Bronchial epithelial cell (primary cell): ENCODE data around the gene WDFY3. TPM values are rescaled to one million over a fixed set of nuclear protein-coding genes. Genes with fewer than 3 reads are reported as not detected.

Experiments used
- DNase-seq: peaks from one replicate; pipeline ENCODE4 v3.0.0-alpha.2; 2010; ENCODE audit warnings: low read depth
- FAIRE-seq: peaks from 2 replicates; lab custom pipeline; 2011; peaks lifted over from hg19 to GRCh38; lab: Jason Lieb, UNC
- H3K27me3 ChIP-seq: 2 replicates; pipeline ENCODE4 v1.5.1; 2011; ENCODE audit warnings: low read length; ENCODE audit not compliant: control insufficient read depth, insufficient read depth
- H3K36me3 ChIP-seq: 2 replicates; pipeline ENCODE4 v1.5.1; 2011; ENCODE audit warnings: low read length; ENCODE audit not compliant: control insufficient read depth, insufficient read depth
- H3K4me3 ChIP-seq: 2 replicates; pipeline ENCODE4 v1.5.1; 2011; ENCODE audit warnings: mild to moderate bottlenecking, low read depth, low read length, control low read depth
- CTCF ChIP-seq: IDR thresholded peaks from 2 replicates; pipeline ENCODE4 v1.5.1; 2011; ENCODE audit warnings: mild to moderate bottlenecking, moderate library complexity, low read length, control low read depth, inconsistent platforms; ENCODE audit not compliant: insufficient read depth, severe bottlenecking
- total RNA-seq: library from RNA; depleted of rRNA; stranded (reverse); fragments of >200 nt; gene quantifications from 2 replicates; pipeline ENCODE4 v1.2.1, GENCODE V29; 2014

Gene WDFY3
- total RNA-seq, 1 donor from 2014 or later = 33.2 TPM

- no peaks in the 10 kb centered on the region for H3K27me3 ChIP-seq
- DNase-seq = peak; percentile 34
- no peak for TF ChIP-seq CTCF
- H3K4me3 ChIP-seq = no peak overlapping the region
- no peak for FAIRE-seq
- peaks cover 2% of the 10 kb centered on the region for H3K36me3 ChIP-seq
Measured at GRCh38 chr4:84799318-84799717, 167.2 kb downstream of the WDFY3 start.

- TF ChIP-seq CTCF = no peak
Measured at GRCh38 chr4:84796394-84796793, 170.1 kb downstream of the WDFY3 start.

GRCh38 chr4:84792366-84793301 is 173.9 kb downstream of the WDFY3 start:
- peaks cover 2% of the 10 kb centered on the region for H3K36me3 ChIP-seq
- DNase-seq (no peak), FAIRE-seq (no peak)
- no peak for TF ChIP-seq CTCF
- H3K4me3 ChIP-seq = no peak overlapping the region
- H3K27me3 ChIP-seq = no peaks in the 10 kb centered on the region

More at GRCh38 chr4:84796394-84796793, 170.1 kb downstream of the WDFY3 start:
- Histone ChIP-seq H3K36me3 (peaks cover 2% of the 10 kb centered on the region), H3K27me3 (no peaks in the 10 kb centered on the region), H3K4me3 (no peak overlapping the region)
- FAIRE-seq (no peak), DNase-seq (no peak)

GRCh38 chr4:84790769-84791565 is 175.5 kb downstream of the WDFY3 start:
- Histone ChIP-seq H3K27me3 (no peaks in the 10 kb centered on the region), H3K4me3 (no peak overlapping the region), H3K36me3 (peaks cover 3% of the 10 kb centered on the region)
- DNase-seq = peak; percentile 28
- FAIRE-seq = no peak
- TF ChIP-seq CTCF = no peak

- FAIRE-seq (no peak), DNase-seq (no peak)
- Histone ChIP-seq H3K4me3 (no peak overlapping the region), H3K36me3 (peaks cover 8% of the 10 kb centered on the region), H3K27me3 (no peaks in the 10 kb centered on the region)
- TF ChIP-seq CTCF = no peak
Measured at GRCh38 chr4:84786478-84786877, 180.0 kb downstream of the WDFY3 start.
